HL-60 (cell line): ENCODE measurements around the gene MAD1L1.

Source experiments
- DNase-seq, 2 experiments: peaks; one replicate each; pipeline ENCODE4 v3.0.0-alpha.2; 2010 to 2020; ENCODE audit warnings: low read depth in 1 of 2, low spot score in 1 of 2
- H3K27ac ChIP-seq: fragments of 250-450 bp; sonication (Bioruptor Pico); replicated peaks from 2 replicates; pipeline ENCODE4 v1.5.1; 2020; ENCODE audit warnings: mild to moderate bottlenecking, moderate library complexity
- H3K27me3 ChIP-seq: fragments of 250-450 bp; sonication (Bioruptor Pico); 2 replicates; pipeline ENCODE4 v1.5.1; 2021; ENCODE audit warnings: mild to moderate bottlenecking, moderate library complexity; ENCODE audit not compliant: insufficient read depth, poor library complexity, severe bottlenecking
- H3K4me3 ChIP-seq: replicated peaks from 2 replicates; pipeline ENCODE4 v1.5.1; 2011; ENCODE audit warnings: mild to moderate bottlenecking, control low read depth, low read length; ENCODE audit not compliant: insufficient read depth
- GABPA ChIP-seq: IDR thresholded peaks from 2 replicates; pipeline ENCODE4 v1.6.1; 2012; ENCODE audit warnings: low read depth
- POLR2AphosphoS5 ChIP-seq: IDR thresholded peaks from 2 replicates; pipeline ENCODE4 v1.6.1; 2012; ENCODE audit warnings: low read depth
- SPI1 ChIP-seq: IDR thresholded peaks from 2 replicates; pipeline ENCODE4 v1.6.1; 2012; ENCODE audit warnings: low read depth, mild to moderate bottlenecking, borderline replicate concordance
- TF ChIP-seq, protein P1 (sequence below): IDR thresholded peaks from 2 replicates; pipeline ENCODE4 v1.6.1; 2012; ENCODE audit warnings: low read depth; ENCODE audit not compliant: insufficient replicate concordance
- TF ChIP-seq, protein P2 (sequence below): IDR thresholded peaks from one replicate; pipeline ENCODE4 v1.5.1; 2011; ENCODE audit warnings: low read length, control low read depth, inconsistent platforms; ENCODE audit not compliant: insufficient read depth

Gene MAD1L1

DNA sequence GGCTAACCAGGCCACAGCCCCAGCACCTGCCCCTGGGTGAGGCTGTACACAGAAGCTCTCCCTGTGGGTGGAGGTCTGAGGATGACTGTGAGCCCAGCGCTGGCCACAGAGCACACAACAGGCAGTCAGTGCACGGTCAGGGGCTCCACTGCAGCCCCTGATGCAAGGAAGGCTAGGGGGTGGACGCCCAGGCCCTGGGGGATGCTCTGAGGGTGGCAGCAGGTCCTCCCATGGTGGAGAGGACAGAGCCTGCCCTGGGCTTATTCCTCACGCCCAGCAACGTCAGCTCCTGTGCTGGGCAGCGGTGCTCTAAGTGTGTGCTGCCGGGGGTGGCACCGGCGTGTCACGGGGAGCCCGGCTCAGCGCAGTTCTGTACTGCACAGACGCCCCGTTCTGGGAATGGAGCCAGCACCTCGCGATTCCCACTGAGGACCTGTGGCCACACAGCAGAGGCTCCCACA, 223.2 kb downstream of the MAD1L1 start:
- no peaks in the 10 kb centered on the region for H3K27me3 ChIP-seq
- TF ChIP-seq, protein P1, sequence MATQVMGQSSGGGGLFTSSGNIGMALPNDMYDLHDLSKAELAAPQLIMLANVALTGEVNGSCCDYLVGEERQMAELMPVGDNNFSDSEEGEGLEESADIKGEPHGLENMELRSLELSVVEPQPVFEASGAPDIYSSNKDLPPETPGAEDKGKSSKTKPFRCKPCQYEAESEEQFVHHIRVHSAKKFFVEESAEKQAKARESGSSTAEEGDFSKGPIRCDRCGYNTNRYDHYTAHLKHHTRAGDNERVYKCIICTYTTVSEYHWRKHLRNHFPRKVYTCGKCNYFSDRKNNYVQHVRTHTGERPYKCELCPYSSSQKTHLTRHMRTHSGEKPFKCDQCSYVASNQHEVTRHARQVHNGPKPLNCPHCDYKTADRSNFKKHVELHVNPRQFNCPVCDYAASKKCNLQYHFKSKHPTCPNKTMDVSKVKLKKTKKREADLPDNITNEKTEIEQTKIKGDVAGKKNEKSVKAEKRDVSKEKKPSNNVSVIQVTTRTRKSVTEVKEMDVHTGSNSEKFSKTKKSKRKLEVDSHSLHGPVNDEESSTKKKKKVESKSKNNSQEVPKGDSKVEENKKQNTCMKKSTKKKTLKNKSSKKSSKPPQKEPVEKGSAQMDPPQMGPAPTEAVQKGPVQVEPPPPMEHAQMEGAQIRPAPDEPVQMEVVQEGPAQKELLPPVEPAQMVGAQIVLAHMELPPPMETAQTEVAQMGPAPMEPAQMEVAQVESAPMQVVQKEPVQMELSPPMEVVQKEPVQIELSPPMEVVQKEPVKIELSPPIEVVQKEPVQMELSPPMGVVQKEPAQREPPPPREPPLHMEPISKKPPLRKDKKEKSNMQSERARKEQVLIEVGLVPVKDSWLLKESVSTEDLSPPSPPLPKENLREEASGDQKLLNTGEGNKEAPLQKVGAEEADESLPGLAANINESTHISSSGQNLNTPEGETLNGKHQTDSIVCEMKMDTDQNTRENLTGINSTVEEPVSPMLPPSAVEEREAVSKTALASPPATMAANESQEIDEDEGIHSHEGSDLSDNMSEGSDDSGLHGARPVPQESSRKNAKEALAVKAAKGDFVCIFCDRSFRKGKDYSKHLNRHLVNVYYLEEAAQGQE: no peak
- TF ChIP-seq POLR2AphosphoS5 (no peak), SPI1 (no peak), GABPA (no peak)
- TF ChIP-seq, protein P2, sequence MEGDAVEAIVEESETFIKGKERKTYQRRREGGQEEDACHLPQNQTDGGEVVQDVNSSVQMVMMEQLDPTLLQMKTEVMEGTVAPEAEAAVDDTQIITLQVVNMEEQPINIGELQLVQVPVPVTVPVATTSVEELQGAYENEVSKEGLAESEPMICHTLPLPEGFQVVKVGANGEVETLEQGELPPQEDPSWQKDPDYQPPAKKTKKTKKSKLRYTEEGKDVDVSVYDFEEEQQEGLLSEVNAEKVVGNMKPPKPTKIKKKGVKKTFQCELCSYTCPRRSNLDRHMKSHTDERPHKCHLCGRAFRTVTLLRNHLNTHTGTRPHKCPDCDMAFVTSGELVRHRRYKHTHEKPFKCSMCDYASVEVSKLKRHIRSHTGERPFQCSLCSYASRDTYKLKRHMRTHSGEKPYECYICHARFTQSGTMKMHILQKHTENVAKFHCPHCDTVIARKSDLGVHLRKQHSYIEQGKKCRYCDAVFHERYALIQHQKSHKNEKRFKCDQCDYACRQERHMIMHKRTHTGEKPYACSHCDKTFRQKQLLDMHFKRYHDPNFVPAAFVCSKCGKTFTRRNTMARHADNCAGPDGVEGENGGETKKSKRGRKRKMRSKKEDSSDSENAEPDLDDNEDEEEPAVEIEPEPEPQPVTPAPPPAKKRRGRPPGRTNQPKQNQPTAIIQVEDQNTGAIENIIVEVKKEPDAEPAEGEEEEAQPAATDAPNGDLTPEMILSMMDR: no peak

DNA sequence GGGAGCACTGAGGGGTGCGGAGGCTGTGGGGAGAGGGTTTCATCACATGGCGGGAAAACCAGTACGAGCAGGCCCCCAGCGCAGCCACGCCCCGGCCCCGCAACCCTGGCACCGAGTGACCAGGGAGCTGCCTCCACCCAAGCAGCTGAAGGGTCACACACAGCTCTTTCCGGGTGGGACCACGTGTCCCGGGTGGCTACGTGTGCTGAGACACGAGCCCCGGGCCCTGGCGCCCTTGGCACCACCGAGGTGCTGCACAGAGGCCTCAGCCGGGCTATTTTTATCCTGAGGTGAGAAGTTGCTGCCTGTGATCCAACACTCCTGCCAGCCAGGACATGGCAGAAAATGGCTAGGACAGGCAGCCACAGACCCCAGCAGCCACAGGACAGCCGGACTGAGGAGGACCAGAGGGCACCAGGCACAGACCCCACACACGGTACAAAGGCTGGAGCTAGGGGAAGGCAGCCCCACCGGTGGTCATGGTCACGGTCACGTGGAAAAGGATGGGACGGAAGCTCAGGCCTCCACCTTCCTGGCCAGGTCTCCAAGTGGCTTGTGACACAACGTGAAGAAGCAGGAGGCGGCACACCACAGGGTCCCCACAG, 223.7 kb downstream of the MAD1L1 start:
- Histone ChIP-seq H3K27me3 (no peaks in the 10 kb centered on the region), H3K27ac (no peak overlapping the region), H3K4me3 (no peak overlapping the region)
- DNase-seq: no peak
- TF ChIP-seq GABPA (no peak), POLR2AphosphoS5 (no peak), SPI1 (no peak)
- TF ChIP-seq, protein P2: no peak
- TF ChIP-seq, protein P1: no peak

More for the DNA sequence above, 223.2 kb downstream of the MAD1L1 start:
- Histone ChIP-seq H3K4me3 (no peak overlapping the region), H3K27ac (no peak overlapping the region)
- no peak for DNase-seq

DNA sequence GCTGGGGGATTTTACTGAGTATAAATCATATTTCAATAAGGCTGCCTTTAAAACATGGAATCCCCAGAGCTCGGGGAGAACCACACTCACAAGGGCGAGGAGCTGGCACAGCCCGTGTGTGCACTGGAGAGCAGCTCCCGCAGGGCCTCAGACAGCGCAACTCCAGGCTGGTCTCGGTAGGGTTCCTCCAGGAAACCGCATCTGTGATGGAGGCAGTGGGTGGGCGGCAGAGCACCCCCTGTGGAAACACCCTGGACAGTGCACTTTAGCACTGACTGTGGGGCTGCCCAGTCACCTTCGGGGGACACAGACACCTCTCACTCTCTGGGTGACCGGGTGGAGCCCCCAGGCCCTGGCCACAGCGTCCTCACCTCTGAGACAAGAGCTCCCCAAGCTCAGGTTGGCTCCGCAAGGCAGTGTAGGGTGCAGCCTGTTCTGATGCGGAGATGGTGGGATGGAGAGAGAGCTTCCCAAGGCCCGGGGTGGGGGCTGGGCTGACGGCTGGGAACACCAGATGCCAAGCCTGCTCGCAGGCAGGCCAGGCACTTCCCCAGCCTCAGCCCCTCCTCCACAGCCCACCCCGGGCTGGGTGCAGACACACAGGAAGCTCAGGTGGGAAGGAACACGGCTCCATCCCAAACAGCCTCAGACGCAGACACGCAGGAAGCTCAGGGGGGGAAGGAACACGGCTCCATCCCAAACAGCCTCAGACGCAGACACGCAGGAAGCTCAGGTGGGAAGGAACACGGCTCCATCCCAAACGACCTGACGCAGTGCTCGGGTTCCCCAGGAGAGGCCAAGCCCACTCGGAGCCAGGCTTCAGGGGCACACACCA, 224.4 kb downstream of the MAD1L1 start:
- no peak overlapping the region for H3K4me3 ChIP-seq
- TF ChIP-seq SPI1: no peak
- no peak for TF ChIP-seq POLR2AphosphoS5
- no peak for TF ChIP-seq GABPA
- TF ChIP-seq, protein P2: no peak
- TF ChIP-seq, protein P1: no peak
- no peak for DNase-seq
- H3K27me3 ChIP-seq: no peaks in the 10 kb centered on the region
- H3K27ac ChIP-seq: no peak overlapping the region
